ENCODE results near the gene METTL21C. TPM values are rescaled to one million over a fixed set of nuclear protein-coding genes. Genes with fewer than 3 reads are reported as not detected.

The METTL21C gene
- total RNA-seq, 2 donors from 2014 or later, result not detected

DNA sequence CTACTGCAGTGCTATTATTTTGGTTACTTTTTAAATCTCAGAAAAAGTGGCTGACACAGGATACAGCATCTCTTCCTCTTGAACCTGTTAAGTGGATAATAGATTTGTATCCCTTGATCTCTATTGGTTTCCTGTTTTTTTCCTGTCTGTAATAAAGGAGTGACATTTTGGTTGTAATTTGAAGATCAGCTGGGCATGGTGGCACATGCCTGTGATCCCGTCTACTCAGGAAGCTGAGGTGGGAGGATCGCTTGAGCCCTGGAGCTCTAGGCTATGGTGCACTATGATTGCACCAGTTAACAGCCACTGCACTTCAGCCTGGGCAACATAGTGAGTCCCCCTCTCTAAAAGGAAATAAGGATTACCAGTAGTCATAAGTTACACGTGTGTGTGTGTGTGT is 46.8 kb downstream of the METTL21C start:
- H3K27ac ChIP-seq, result no peak overlapping the region
- no peak for ATAC-seq (ENCODE audit: insufficient number of reproducible peaks, low FRiP score, low read depth)
- TF ChIP-seq, protein P1, sequence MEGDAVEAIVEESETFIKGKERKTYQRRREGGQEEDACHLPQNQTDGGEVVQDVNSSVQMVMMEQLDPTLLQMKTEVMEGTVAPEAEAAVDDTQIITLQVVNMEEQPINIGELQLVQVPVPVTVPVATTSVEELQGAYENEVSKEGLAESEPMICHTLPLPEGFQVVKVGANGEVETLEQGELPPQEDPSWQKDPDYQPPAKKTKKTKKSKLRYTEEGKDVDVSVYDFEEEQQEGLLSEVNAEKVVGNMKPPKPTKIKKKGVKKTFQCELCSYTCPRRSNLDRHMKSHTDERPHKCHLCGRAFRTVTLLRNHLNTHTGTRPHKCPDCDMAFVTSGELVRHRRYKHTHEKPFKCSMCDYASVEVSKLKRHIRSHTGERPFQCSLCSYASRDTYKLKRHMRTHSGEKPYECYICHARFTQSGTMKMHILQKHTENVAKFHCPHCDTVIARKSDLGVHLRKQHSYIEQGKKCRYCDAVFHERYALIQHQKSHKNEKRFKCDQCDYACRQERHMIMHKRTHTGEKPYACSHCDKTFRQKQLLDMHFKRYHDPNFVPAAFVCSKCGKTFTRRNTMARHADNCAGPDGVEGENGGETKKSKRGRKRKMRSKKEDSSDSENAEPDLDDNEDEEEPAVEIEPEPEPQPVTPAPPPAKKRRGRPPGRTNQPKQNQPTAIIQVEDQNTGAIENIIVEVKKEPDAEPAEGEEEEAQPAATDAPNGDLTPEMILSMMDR (IDR thresholded peaks at IDR 0.05), result no peak
- no peak overlapping the region for H3K4me3 ChIP-seq
- peaks cover 23% of the 10 kb centered on the region for H3K36me3 ChIP-seq
- DNase-seq (ENCODE audit: low spot score), result no peak
- H3K9me3 ChIP-seq, result no peaks in the 10 kb centered on the region
- no peaks in the 10 kb centered on the region for H3K4me1 ChIP-seq (ENCODE audit: control insufficient read depth in 1 of 2, low read depth in 2 of 2)
- H3K27me3 ChIP-seq (replicated peaks; ENCODE audit: insufficient read depth), result no peaks in the 10 kb centered on the region

GRCh38 chr13:102645701-102646100 is 49.1 kb downstream of the METTL21C start:
- H3K4me3 ChIP-seq, result no peak overlapping the region
- DNase-seq (ENCODE audit: low spot score) (no peak), ATAC-seq (ENCODE audit: insufficient number of reproducible peaks, low FRiP score, low read depth) (no peak)
- H3K36me3 ChIP-seq, result peaks cover 23% of the 10 kb centered on the region
- H3K4me1 ChIP-seq (ENCODE audit: control insufficient read depth in 1 of 2, low read depth in 2 of 2), result peaks cover 0 to 7% of the 10 kb centered on the region in 2 donors
- H3K27me3 ChIP-seq (replicated peaks; ENCODE audit: insufficient read depth), result no peaks in the 10 kb centered on the region
- no peak overlapping the region for H3K27ac ChIP-seq
- no peaks in the 10 kb centered on the region for H3K9me3 ChIP-seq
- TF ChIP-seq, protein P1 (IDR thresholded peaks at IDR 0.05), result no peak

DNA sequence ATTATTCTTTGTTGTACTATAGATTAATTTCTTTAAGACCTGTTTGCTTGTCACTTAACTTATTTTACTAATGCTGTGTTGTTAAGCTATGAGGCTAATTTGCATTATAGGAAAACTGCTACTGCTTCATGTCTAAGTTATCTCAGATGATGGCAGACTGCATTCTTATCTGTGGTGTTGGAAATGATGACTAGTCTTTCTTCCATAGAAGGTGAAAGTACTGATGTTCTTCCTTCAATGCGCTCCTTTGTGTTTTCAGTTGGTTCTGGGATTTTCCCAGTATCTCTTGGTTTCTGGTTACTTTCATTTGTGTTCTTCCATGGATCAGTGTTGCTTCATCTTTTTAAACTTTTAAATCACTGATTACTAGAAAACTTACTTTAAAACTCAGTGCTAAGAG is 51.2 kb downstream of the METTL21C start:
- Histone ChIP-seq H3K27me3 (replicated peaks; ENCODE audit: insufficient read depth) (no peaks in the 10 kb centered on the region), H3K4me3 (no peak overlapping the region), H3K9me3 (no peaks in the 10 kb centered on the region), H3K27ac (no peak overlapping the region), H3K36me3 (peaks cover 19% of the 10 kb centered on the region), H3K4me1 (ENCODE audit: control insufficient read depth in 1 of 2, low read depth in 2 of 2) (peaks cover 0 to 7% of the 10 kb centered on the region in 2 donors)
- DNase-seq (ENCODE audit: low spot score) (no peak), ATAC-seq (ENCODE audit: insufficient number of reproducible peaks, low FRiP score, low read depth) (no peak)
- TF ChIP-seq, protein P1 (IDR thresholded peaks at IDR 0.05), result no peak

DNA sequence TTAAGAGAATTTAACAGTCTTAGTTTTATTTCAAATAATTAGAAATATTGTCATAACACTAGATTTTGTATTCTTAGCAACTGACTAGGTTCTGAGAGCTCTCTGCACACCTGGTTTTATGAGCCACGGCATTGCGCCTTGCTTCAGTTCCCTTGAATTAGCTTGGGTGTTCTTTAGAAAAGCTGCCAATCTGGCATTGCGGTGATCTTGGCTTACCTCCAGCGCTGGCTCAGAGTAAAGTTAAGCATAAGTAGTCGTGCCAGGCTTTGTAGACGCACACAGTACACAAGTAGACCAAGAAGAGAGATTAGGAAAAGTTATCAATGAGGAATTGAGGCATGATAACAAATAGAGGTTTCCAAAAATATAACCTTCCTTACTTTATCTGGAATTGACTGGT is 52.4 kb downstream of the METTL21C start:
- ATAC-seq (ENCODE audit: insufficient number of reproducible peaks, low FRiP score, low read depth) (peak; percentile 76), DNase-seq (ENCODE audit: low spot score) (no peak)
- Histone ChIP-seq H3K36me3 (peaks cover 12% of the 10 kb centered on the region), H3K4me3 (no peak overlapping the region), H3K4me1 (ENCODE audit: control insufficient read depth in 1 of 2, low read depth in 2 of 2) (peaks cover 0 to 7% of the 10 kb centered on the region in 2 donors), H3K9me3 (no peaks in the 10 kb centered on the region), H3K27me3 (replicated peaks; ENCODE audit: insufficient read depth) (no peaks in the 10 kb centered on the region), H3K27ac (no peak overlapping the region)
- TF ChIP-seq, protein P1 (IDR thresholded peaks at IDR 0.05), result no peak

- Histone ChIP-seq H3K4me3 (no peak overlapping the region), H3K27ac (no peak overlapping the region), H3K9me3 (no peaks in the 10 kb centered on the region), H3K36me3 (peaks cover 10% of the 10 kb centered on the region), H3K27me3 (replicated peaks; ENCODE audit: insufficient read depth) (no peaks in the 10 kb centered on the region), H3K4me1 (ENCODE audit: control insufficient read depth in 1 of 2, low read depth in 2 of 2) (peaks cover 0 to 7% of the 10 kb centered on the region in 2 donors)
- ATAC-seq (ENCODE audit: insufficient number of reproducible peaks, low FRiP score, low read depth) (no peak), DNase-seq (ENCODE audit: low spot score) (no peak)
- TF ChIP-seq, protein P1 (IDR thresholded peaks at IDR 0.05), result no peak
Measured at GRCh38 chr13:102642029-102642428, 52.8 kb downstream of the METTL21C start.
